ENCODE measurements around the gene KRT20. TPM values are rescaled to one million over a fixed set of nuclear protein-coding genes. Genes with fewer than 3 reads are reported as not detected.

KRT20 gene
- total and polyA plus RNA-seq, 9 of the 15 experiments (the other 6 are each of a cell fraction or from before 2014, with no cell fraction given), result 0.44 TPM; not detected in 8

- TF ChIP-seq CBFA2T2 (conservative IDR thresholded peaks at IDR 0.05) (peak; percentile 98), HNRNPH1 (optimal IDR thresholded peaks at IDR 0.05; ENCODE audit: low read depth, low read length) (no peak), ZNF253 (CRISPR knock-in tag; conservative IDR thresholded peaks at IDR 0.05) (no peak), NFRKB (IDR thresholded peaks at IDR 0.05; ENCODE audit: low read depth) (no peak; the same call in 1 of the 2 replicates), RAD21 (CRISPR knock-in tag; conservative IDR thresholded peaks at IDR 0.05 in 1 of 2, IDR thresholded peaks at IDR 0.05 in 1 of 2) (peak in 1 of 2 experiments; percentile 44; a peak in 2 of 4 replicates), CREM (IDR thresholded peaks at IDR 0.05; ENCODE audit: low read depth) (peak; percentile 72), MTA2 (IDR thresholded peaks at IDR 0.05; ENCODE audit: low read depth) (peak; percentile 89), RBM39 (optimal IDR thresholded peaks at IDR 0.05; ENCODE audit: low read depth, low read length) (no peak), PHF21A (IDR thresholded peaks at IDR 0.05; ENCODE audit: borderline replicate concordance, low read depth) (no peak), TCF7 (IDR thresholded peaks at IDR 0.05; ENCODE audit: borderline replicate concordance) (peak; percentile 100), GATAD2B (IDR thresholded peaks at IDR 0.05; ENCODE audit: borderline replicate concordance) (no peak; the same call in none of the 2 replicates), BRD4 (IDR thresholded peaks at IDR 0.05) (no peak), MYBL2 (IDR thresholded peaks at IDR 0.05; ENCODE audit: low read depth) (0 out of 2 replicates have a peak, but pooled peaks have one; percentile 28), MYBL2 (CRISPR knock-in tag; IDR thresholded peaks at IDR 0.05; ENCODE audit: borderline replicate concordance) (no peak), FUS (optimal IDR thresholded peaks at IDR 0.05; ENCODE audit: low read depth, low read length) (no peak), ZBTB1 (CRISPR knock-in tag; IDR thresholded peaks at IDR 0.05; ENCODE audit: borderline replicate concordance, low read depth) (no peak), FOS (IDR thresholded peaks at IDR 0.05; ENCODE audit: extremely low read depth, insufficient read length) (no peak), PKNOX1 (IDR thresholded peaks at IDR 0.05) (peak; percentile 98), CBX2 (IDR thresholded peaks at IDR 0.05; ENCODE audit: insufficient read depth, low read length, poor library complexity, severe bottlenecking) (no peak)
- TF ChIP-seq, protein P1, sequence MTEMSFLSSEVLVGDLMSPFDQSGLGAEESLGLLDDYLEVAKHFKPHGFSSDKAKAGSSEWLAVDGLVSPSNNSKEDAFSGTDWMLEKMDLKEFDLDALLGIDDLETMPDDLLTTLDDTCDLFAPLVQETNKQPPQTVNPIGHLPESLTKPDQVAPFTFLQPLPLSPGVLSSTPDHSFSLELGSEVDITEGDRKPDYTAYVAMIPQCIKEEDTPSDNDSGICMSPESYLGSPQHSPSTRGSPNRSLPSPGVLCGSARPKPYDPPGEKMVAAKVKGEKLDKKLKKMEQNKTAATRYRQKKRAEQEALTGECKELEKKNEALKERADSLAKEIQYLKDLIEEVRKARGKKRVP (CRISPR knock-in tag; IDR thresholded peaks at IDR 0.05), result no peak
- TF ChIP-seq, protein P2, sequence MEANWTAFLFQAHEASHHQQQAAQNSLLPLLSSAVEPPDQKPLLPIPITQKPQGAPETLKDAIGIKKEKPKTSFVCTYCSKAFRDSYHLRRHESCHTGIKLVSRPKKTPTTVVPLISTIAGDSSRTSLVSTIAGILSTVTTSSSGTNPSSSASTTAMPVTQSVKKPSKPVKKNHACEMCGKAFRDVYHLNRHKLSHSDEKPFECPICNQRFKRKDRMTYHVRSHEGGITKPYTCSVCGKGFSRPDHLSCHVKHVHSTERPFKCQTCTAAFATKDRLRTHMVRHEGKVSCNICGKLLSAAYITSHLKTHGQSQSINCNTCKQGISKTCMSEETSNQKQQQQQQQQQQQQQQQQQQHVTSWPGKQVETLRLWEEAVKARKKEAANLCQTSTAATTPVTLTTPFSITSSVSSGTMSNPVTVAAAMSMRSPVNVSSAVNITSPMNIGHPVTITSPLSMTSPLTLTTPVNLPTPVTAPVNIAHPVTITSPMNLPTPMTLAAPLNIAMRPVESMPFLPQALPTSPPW (CRISPR knock-in tag; IDR thresholded peaks at IDR 0.05), result peak; percentile 65; the same call in 1 of the 2 replicates
- TF ChIP-seq, protein P3, sequence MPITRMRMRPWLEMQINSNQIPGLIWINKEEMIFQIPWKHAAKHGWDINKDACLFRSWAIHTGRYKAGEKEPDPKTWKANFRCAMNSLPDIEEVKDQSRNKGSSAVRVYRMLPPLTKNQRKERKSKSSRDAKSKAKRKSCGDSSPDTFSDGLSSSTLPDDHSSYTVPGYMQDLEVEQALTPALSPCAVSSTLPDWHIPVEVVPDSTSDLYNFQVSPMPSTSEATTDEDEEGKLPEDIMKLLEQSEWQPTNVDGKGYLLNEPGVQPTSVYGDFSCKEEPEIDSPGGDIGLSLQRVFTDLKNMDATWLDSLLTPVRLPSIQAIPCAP (CRISPR knock-in tag; IDR thresholded peaks at IDR 0.05; ENCODE audit: borderline replicate concordance), result no peak
- TF ChIP-seq, protein P4, sequence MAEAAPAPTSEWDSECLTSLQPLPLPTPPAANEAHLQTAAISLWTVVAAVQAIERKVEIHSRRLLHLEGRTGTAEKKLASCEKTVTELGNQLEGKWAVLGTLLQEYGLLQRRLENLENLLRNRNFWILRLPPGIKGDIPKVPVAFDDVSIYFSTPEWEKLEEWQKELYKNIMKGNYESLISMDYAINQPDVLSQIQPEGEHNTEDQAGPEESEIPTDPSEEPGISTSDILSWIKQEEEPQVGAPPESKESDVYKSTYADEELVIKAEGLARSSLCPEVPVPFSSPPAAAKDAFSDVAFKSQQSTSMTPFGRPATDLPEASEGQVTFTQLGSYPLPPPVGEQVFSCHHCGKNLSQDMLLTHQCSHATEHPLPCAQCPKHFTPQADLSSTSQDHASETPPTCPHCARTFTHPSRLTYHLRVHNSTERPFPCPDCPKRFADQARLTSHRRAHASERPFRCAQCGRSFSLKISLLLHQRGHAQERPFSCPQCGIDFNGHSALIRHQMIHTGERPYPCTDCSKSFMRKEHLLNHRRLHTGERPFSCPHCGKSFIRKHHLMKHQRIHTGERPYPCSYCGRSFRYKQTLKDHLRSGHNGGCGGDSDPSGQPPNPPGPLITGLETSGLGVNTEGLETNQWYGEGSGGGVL (CRISPR knock-in tag; IDR thresholded peaks at IDR 0.05), result no peak
These were observed 57.1 kb downstream of the KRT20 start (continued) for GRCh38 chr17:40827746-40828453.
